Measurements from ENCODE around the gene COPG1.

- no peak for TF ChIP-seq TARDBP (IDR thresholded peaks at IDR 0.05)
- no peak for TF ChIP-seq FOXM1 (IDR thresholded peaks at IDR 0.05; ENCODE audit: borderline replicate concordance)
- TF ChIP-seq FOXA1 (IDR thresholded peaks at IDR 0.05): no peak
Measured at GRCh38 chr3:129318921-129319320, 69.5 kb downstream of the COPG1 start.
